HG02973 (cell line): Measurements from ENCODE around the gene MATN3.

ENCODE experiments used
- ATAC-seq: cut with Tn5 transposase; IDR thresholded peaks from one replicate; pipeline ENCODE4 v1.9.1; 2021; ENCODE audit warnings: moderate library complexity; ENCODE audit not compliant: unreplicated experiment

Gene MATN3

DNA sequence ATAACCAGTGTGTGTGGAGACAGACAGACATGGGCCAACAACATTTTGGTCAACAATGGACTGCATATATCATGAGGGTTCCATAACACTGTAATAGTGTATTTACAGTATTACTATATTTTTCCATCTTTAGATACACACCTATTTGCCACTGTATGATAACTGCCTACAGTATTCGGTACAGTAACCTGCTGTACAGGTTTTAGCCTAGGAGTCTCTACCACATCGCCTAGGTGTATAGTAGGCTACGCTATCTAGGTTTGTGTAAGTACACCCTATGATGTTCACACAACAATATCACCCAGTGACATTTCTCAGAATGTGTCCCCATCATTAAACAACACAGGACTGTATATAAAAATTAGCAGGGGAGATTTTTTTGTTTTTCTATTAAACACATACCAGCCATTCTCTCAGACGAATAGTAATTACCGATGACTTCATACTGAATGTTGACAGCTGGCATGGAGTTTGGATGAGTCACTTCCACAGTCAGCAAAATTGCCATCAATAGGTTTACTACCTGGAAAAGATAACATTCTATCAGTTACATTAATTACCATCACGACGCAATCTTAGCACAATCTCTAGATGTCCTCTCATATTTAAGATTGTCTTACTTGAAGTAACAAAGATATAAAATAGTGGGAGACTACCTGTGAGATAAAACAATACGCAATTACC lies 28.2 kb upstream of the MATN3 start:
- ATAC-seq, result no peak

DNA sequence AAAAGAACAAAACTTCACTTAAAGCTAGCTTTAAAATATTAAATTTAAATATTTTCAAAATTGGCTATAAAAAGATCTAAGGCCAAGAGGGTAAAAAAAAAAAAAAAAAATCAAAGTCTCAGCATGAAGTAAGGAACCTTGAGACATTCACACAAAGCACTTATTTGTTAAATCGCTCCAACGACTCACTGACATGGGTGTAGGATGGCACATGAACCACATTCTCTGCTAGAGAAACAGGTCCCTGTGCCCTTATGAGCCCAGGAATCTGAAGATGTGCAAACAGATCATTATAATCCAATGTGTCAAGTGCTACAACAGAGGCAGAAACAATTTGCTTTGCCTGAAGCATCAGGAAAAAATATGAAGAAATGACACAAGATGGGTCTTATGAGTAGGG lies 25.2 kb upstream of the MATN3 start:
- no peak for ATAC-seq

DNA sequence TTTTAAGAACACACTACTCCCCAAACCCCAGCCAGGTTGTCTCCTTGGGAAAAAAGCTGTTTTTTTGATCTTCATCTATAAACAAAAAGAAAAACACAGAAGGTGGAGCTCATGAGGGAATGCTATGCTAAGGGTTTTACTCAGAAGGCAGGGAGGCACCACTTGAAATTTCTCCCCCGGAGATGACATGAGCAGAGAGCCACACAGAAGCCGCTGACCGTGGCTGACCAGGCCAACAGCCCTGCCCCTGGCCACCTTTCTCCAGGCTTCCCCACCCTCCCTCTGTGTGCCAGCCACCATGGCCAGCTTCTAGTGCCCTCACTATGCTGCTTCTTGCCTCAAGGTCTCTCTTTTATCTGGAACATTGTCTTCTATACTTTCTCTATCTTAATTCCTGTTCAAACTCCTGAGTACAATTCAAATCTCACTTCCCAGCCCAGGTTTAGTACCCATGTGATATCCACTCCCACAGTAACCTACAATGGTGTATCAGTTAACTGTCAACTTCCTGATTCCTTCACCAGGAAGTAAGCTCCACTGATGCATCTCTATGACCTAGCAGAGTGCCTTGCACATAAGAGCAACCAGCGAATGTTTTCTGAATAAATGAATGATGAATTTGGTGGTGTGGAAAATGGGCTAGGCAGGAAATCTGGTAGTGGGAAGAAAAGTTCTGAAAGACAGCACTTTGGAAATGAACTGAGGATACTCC lies 23.6 kb upstream of the MATN3 start:
- no peak for ATAC-seq

DNA sequence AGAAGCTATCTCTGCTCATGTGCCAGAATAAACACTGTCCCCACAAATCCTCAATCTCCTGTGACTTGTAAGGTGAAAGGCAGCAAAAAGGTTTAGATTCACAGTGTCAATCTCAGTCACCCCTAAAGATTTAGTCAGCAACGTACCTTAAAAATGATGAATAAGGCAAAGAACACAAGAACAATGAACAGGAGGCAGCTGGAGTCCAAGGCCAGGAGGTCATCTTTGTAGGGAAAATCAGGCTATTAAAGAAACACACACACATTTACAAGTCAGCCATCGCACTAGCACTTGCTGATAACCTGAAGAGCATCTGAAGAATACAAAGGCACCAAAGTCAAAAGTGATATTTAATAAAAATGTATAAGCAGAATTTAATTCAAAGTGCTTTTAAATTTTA lies 22.4 kb upstream of the MATN3 start:
- no peak for ATAC-seq

DNA sequence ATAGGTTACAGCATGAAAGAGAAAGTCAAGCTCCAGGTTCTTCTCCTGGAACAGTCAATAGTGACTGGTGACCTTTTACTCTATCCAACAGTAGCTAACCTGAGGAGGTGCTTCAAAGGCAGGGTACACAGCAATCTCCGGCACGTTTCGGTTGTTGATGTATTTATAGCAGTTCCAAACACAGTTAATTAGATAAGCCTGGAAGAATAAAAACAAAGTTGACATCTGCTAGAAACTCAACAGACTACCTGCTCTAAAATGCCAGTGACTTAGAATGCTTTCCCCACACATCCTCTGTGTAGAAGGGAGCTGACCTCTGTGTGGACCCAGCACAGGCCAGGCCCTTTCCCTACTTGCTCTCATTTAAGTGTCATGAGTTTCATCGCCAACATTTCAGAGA lies 21.8 kb upstream of the MATN3 start:
- ATAC-seq, result no peak

DNA sequence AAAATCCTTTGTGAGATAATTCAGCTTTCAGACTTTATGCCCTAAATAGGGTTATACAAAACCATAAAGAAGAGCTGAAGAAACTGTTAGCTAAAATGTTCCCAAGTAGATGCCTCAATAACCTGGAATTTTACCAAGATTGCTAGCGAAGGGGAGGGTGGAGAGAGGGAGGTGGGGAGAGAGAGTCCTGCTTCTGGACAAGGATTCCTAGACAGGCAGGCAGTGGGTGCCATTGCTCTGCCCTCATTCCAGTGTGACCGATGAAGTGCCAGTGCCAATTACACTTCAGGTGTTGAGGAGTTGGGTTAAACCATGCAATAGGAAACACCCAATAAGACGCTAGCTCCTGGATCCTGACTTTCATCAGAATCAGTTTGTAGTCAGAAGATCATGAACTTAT lies 20.9 kb upstream of the MATN3 start:
- no peak for ATAC-seq

DNA sequence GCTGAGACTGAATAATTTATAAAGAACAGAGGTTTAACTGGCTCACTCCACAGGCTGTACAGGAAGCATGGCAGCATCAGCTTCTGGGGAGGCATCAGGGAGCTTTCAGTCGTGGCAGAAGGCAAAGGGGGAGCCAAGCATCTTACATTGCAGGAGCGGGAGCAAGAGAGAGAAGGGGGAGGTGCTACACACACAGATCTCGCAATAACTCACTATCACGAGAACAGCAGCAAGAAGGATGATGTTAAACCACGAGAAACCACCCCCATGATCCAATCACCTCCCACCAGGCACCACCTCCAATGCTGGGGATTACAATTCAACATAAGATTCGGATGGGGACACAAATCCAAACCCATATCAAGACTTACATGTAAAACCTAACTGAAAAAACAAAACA lies 17.8 kb upstream of the MATN3 start:
- ATAC-seq, result no peak

DNA sequence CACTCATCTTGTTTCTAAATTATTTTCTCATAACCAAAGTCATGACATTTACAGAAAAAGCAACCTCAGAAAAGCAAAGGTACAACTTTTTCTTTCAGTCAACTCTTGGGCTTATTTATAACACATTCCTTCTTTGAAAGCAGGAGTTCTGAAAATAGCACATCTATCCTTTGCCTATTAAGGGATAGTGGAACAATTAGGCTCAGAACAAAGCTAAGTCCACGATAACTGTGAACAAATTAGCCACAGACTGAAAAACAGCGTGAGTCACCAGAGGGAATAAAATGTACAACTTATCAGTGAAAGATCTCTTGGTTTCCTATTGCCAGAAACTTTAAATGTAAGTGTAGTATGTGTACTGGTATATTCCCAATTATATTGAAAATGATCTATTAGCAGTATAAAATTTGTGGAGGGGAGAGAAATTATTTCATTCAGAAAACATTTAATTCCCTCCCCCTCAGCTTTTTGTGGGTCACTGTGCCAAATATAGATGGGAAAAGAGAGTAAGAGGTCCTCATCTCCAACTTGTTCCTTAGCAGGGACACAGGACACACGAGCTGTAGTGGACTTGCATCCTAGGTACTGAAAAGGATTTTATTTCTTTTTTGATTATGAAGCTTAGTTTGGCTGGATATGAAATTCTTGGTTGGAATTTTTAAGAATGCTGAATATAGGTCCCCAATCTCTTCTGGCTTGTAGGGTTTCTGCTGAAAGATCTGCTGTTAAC lies 15.4 kb upstream of the MATN3 start:
- ATAC-seq, result no peak

DNA sequence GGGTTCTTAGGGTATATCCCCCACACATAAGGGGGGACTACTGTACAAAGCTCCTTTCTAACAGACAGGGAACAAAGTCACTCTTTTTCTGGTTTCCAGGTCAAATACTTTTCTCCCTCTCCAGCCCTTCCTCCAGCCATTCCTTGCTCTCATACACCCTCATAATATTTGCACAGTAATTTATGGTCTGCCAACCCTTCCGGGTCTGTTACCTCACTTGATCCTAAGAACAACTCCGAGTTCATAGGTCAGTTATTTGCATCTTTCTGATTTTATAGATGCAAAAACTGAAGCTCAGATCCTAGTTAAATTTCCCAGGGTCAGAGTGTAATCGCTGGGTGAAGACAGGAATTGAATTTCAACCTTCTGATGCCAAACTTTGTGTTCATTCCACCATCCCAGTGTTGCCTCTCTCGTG lies 14.8 kb upstream of the MATN3 start:
- no peak for ATAC-seq

DNA sequence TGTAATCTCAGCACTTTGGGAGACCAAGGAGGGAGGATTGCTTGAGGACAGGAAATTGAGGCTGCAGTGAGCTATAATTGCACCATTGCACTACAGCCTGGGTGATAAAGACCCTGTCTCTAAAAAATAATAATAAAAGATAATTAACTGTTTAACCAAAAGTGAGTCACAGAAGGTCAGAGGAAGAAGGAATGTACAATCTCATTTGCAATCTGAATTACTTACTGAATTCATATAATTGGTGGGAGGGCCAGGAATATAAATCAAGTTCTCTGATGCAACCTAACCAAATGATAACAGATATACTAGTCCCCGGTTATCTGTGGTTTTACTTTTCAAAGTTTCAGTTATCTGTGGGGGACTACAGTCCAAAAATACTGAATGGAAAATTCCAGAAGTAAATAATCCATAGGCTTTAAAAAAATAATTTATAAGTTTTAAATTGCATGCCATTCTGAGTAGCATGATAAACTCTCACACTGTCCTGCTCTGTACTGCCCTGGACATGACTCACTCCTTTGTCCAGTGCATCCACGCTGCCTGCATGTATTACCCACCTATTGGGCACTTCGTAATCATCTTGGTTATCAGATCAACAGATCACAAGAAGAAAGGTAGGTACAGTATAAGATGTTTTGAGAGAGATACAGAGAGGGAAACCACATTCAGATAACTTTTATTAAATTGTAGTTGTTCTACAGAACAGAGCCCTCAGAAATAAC lies 12.8 kb upstream of the MATN3 start:
- ATAC-seq, result no peak

DNA sequence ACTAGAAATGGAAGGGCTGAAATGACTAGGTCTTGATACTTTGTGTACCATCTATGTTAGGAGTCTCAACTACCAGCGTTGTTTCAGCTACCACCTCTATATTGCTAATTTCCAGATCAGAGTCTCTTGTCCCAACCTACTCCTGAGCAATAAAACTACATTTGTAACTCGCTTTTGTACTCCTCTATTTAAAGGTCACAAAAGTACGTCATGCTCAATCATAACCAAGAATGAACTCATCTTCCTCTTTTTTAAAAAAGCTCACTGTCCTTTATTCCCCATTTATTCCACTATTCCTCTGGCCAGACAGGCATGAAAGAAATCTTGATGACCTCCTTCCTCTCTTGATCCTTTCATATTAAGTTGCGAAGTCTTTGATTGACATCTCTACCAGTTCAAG lies 11.2 kb upstream of the MATN3 start:
- no peak for ATAC-seq

DNA sequence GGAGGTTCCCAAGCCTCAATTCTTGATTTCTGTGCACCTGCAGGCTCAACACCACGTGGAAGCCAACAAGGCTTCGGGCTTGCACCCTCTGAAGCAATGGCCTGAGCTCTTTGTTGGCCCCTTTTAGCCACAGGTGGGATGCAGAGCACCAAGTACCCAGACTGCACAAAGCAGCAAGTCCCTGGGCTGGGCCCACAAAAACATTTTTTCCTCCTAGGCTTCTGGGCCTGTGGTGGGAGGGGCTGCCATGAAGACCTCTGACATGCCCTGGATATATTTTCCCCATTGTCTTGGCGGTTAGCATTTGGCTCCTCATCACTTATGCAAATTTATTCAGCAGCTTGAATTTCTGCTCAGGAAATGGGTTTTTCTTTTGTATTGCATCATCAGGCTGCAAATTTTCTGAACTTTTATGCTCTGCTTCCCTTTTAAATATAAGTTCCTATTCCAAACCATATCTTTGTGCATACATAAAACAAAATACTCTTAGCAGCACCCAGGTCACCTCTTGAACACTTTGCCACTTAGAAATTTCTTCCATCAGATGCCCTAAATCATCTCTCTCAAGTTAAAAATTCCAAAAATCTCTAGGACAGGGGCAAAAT lies 9.0 kb upstream of the MATN3 start:
- no peak for ATAC-seq

DNA sequence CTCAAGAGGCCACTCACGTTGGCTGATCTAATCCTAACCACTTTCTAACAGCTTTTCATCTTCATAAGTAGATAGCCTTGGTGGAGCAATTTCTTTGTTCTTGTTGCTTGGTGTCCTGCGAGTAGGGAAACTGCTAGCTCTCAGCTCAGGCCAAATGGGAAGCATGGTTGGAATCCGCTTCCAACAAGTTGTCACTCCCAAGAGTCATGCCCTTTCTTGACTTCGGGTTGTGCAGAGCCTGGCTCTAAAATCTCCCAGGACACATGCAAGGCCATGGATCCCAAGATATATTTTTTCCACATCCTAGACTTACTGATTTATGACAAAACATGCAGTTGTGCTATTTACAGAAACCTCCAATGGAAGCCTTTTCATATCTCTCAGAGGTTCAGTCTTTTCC lies 7.3 kb upstream of the MATN3 start:
- ATAC-seq, result no peak

DNA sequence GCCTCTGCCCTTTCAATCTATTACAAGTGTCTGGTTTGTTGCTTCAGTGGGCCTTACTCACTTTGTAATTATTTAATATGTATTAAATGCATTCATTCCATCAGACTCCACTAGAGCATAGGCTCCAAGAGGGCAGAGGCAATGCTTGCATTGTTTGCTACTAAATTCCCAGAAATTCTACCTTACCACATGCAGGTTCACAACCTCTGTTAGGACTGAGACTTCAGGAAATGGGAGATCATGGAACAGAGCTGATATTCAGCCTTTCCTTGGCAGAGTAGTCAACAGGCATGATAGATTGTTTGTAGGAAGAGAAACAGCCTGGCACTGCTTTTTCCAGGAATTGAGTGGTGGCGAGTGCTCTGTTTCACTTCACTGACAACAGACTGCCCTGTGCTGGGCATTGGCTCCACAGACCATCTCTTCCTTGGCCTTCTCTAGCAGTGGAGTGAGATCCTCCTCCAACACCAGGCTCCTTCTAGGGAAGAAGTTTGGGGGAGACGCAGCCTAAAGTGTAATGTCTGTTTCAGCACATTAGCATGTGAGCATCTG lies 6.2 kb upstream of the MATN3 start:
- ATAC-seq, result no peak

DNA sequence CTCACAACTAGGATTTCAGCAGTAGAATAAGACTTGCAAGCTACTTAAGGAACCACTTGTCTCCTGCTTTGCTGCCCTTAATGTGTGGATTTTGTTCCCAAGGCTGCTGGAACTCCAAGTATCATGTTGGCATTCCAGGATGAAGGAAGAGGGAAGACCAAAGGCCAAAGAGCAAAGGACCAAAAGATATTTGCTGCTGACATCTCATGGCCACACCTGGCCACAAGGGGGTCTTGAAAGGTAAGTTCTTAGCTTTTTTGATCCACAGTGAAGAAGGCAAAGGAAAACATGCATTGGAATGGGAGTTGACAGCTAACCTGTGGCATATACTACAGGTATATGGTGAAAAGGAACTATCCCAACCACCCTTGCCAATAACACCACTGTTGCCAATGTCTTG lies 3.9 kb upstream of the MATN3 start:
- no peak for ATAC-seq

DNA sequence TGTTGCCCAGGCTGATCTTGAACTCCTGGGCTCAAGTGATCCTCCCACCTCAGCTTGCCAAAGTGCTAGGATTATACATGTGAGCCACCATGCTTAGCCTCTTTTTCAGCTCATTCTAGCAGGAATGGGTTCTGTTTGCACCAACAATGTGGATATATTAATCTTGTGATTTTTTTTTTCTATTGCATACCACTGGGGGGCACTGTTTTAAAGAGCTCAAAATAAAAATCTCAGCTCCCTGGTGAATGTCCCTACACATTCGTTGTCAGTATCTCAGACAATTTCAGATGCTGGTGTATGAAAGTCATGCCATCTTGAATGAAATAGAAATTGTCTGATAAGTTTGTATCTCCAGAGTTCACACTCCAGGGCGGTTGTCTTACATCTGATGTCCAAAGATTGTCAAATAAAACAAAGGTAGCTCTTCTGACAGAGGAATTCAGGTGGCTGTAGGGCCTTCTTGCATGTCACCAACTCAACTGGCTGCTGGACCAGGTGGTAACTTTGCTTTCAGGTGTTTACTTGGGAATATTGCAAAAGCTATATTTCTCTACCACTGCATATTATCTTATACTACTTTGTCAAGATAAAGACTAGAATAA lies 3.1 kb upstream of the MATN3 start:
- ATAC-seq, result no peak

DNA sequence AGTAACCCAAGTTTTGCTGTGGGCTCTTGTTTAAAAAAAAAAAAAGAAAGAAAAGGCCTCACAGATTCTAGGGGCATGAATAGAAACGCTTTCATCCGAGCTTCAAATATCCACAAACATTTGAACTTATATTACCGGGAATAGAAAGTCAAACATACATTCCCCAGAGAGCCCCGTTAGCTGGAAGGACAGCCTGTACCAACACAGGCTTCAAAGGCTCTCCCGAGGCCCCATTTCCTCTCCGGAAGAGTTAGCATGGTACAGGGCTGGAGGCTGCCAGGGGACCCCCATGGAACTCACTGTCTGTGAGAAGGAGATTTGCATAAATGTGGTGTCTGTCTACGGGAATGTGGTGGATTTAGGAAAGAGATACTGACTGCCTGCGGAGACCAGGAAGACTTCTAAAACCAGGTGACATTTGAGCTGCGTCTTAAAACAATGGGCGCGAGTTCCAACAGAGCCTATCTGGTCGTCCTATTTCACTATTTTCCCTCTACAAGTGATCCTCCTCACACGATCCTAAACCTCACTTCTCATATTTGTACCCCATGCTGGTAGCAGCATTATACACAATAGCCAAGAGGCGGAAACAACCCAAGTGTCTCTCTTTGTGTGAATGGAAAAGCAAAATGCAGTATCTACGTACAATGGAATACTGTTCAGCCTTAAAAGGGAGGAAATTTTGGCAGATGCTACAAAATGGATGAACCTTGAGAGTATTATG lies 820 bp upstream of the MATN3 start:
- no peak for ATAC-seq

DNA sequence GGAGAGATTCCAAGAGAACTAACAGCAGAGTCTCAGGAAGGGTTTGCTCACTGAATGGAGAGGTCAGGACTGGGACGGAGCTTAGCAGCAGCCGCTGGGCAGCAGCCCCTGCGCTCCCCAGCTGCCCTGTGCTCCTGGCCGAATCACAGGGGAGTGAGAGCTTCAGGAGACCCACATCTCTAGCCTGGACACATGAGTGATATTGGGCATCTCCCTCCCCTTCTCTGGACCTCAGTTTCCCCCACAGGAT lies 511 bp downstream of the MATN3 start:
- no peak for ATAC-seq

DNA sequence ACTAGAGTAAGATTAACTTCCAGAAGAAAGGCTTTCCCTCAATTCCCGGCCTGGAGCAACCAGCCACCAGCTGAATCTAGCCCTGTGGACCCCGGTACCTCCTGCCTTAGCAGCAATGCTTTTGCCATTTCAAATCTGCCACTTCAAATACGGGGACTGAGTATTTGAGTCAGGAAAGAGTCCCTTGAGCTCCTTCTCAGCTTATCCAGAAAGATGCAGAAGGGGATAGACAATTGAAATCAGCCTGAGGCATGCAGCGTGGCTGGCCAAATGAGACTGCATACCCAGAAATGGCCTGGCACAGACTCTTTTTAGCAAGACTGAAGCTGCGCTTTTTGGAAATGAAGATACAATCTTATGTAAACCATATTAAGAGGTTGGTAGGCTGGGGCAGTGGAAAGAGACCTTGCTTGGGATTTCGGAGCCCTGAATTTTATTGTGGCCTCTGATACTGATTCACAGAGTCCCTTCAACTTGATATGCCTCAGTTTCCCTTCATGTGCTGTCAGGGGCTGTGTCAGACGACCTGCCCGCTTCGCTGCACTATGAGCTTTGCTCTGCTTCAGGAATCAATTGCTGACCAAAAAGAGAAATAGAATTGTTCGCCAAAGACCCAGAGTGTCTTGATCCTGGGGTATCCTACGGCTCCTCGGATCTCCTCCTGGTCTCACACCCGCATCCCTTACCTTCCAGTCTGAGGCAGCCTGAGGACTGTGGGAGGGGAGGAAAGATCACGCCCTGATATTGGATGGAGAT lies 1.0 kb downstream of the MATN3 start:
- ATAC-seq, result no peak
